H9 (cell line): ENCODE measurements around the gene GALT. TPM values are rescaled to one million over a fixed set of nuclear protein-coding genes. Genes with fewer than 3 reads are reported as not detected.

ENCODE experiments used
- DNase-seq: peaks from one replicate; pipeline ENCODE4 v3.0.0-alpha.2; 2017
- H2AFZ ChIP-seq: one replicate; pipeline ENCODE4 v1.6.1; 2013; ENCODE audit warnings: mild to moderate bottlenecking, low read length, control low read depth, moderate library complexity
- H2AK5ac ChIP-seq: 2 replicates; pipeline ENCODE4 v1.6.1; 2013; ENCODE audit warnings: low read length, control low read depth, mixed read lengths; ENCODE audit not compliant: insufficient read length
- H2BK120ac ChIP-seq: one replicate; pipeline ENCODE4 v1.6.1; 2013; ENCODE audit warnings: low read depth, mild to moderate bottlenecking, low read length, control low read depth, inconsistent platforms; ENCODE audit not compliant: poor library complexity, severe bottlenecking
- H2BK12ac ChIP-seq: 2 replicates; pipeline ENCODE4 v1.6.1; 2013; ENCODE audit warnings: low read length, control low read depth, mixed read lengths, low read depth; ENCODE audit not compliant: insufficient read length
- H2BK15ac ChIP-seq: 2 replicates; pipeline ENCODE4 v1.6.1; 2013; ENCODE audit warnings: low read depth, low read length, control low read depth
- H2BK20ac ChIP-seq: one replicate; pipeline ENCODE4 v1.6.1; 2013; ENCODE audit warnings: low read depth, mild to moderate bottlenecking, low read length, control low read depth, inconsistent platforms; ENCODE audit not compliant: poor library complexity, severe bottlenecking
- H2BK5ac ChIP-seq: 2 replicates; pipeline ENCODE4 v1.6.1; 2013; ENCODE audit warnings: low read length, control low read depth, mixed read lengths; ENCODE audit not compliant: insufficient read length
- H3K14ac ChIP-seq: 2 replicates; pipeline ENCODE4 v1.6.1; 2013; ENCODE audit warnings: low read length, control low read depth; ENCODE audit not compliant: insufficient read depth
- H3K18ac ChIP-seq: 2 replicates; pipeline ENCODE4 v1.6.1; 2013; ENCODE audit warnings: low read depth, mild to moderate bottlenecking, mixed read lengths, low read length, control low read depth; ENCODE audit not compliant: insufficient read length
- H3K23ac ChIP-seq: 2 replicates; pipeline ENCODE4 v1.6.1; 2013; ENCODE audit warnings: low read length, control low read depth, mixed read lengths, low read depth; ENCODE audit not compliant: insufficient read length
- H3K23me2 ChIP-seq: 2 replicates; pipeline ENCODE4 v1.6.1; 2013; ENCODE audit warnings: low read depth, mild to moderate bottlenecking, mixed read lengths, low read length, control low read depth; ENCODE audit not compliant: insufficient read length, poor library complexity, severe bottlenecking
- H3K27ac ChIP-seq: 2 replicates; pipeline ENCODE4 v1.5.1; 2013; ENCODE audit warnings: low read length, control low read depth, mixed read lengths, low read depth; ENCODE audit not compliant: insufficient read length
- H3K27me3 ChIP-seq: 2 replicates; pipeline ENCODE4 v1.6.1; 2013; ENCODE audit warnings: low read length, control low read depth, inconsistent platforms; ENCODE audit not compliant: insufficient read depth
- H3K4ac ChIP-seq: 2 replicates; pipeline ENCODE4 v1.6.1; 2013; ENCODE audit warnings: low read depth, mild to moderate bottlenecking, control low read depth, inconsistent platforms, low read length, moderate library complexity
- H3K4me1 ChIP-seq: 2 replicates; pipeline ENCODE4 v1.6.1; 2013; ENCODE audit warnings: low read length, control low read depth, inconsistent platforms; ENCODE audit not compliant: insufficient read depth
- H3K4me2 ChIP-seq: 2 replicates; pipeline ENCODE4 v1.6.1; 2013; ENCODE audit warnings: low read length, control low read depth, mixed read lengths; ENCODE audit not compliant: insufficient read length, insufficient read depth
- H3K56ac ChIP-seq: 2 replicates; pipeline ENCODE4 v1.6.1; 2013; ENCODE audit warnings: low read depth, mild to moderate bottlenecking, mixed read lengths, low read length, control low read depth; ENCODE audit not compliant: insufficient read length
- H3K79me1 ChIP-seq: 2 replicates; pipeline ENCODE4 v1.6.1; 2013; ENCODE audit warnings: low read depth, mild to moderate bottlenecking, moderate library complexity, low read length, control low read depth, inconsistent platforms; ENCODE audit not compliant: insufficient read depth, poor library complexity, severe bottlenecking
- H3K79me2 ChIP-seq: 2 replicates; pipeline ENCODE4 v1.6.1; 2013; ENCODE audit warnings: low read length, control low read depth, inconsistent platforms; ENCODE audit not compliant: insufficient read depth
- H3K9ac ChIP-seq: 2 replicates; pipeline ENCODE4 v1.6.1; 2013; ENCODE audit warnings: low read length, control low read depth, mixed read lengths; ENCODE audit not compliant: insufficient read length; ENCODE audit errors: extremely low read depth
- H3K9me3 ChIP-seq: one replicate; pipeline ENCODE4 v1.6.1; 2013; ENCODE audit warnings: low read depth, low read length, inconsistent platforms; ENCODE audit not compliant: control insufficient read depth
- H3T11ph ChIP-seq: one replicate; pipeline ENCODE4 v1.6.1; 2013; ENCODE audit warnings: mild to moderate bottlenecking, low read length, control low read depth, inconsistent platforms
- H4K20me1 ChIP-seq: one replicate; pipeline ENCODE4 v1.6.1; 2013; ENCODE audit not compliant: control insufficient read depth, insufficient read length, insufficient read depth
- H4K5ac ChIP-seq: 2 replicates; pipeline ENCODE4 v1.6.1; 2013; ENCODE audit warnings: low read depth, mild to moderate bottlenecking, mixed read lengths, low read length, control low read depth; ENCODE audit not compliant: insufficient read length
- H4K8ac ChIP-seq: replicated peaks from 2 replicates; pipeline ENCODE4 v1.6.1; 2013; ENCODE audit warnings: low read length, control low read depth, mixed read lengths, low read depth; ENCODE audit not compliant: insufficient read length
- H4K91ac ChIP-seq: 2 replicates; pipeline ENCODE4 v1.6.1; 2013; ENCODE audit warnings: low read depth, mild to moderate bottlenecking, moderate library complexity, mixed read lengths, low read length, control low read depth; ENCODE audit not compliant: insufficient read length
- H3K27ac Mint-ChIP-seq, 3 experiments: 2 replicates in 2 of 3; 3 replicates in 1 of 3; pipeline ENCODE4 v1.8.0; 2020 to 2021; ENCODE audit warnings: mixed read lengths in 3 of 3, mild to moderate bottlenecking in 1 of 3, moderate library complexity in 1 of 3
- H3K27me3 Mint-ChIP-seq: 2 replicates; pipeline ENCODE4 v1.8.0; 2021; ENCODE audit warnings: low read depth, mild to moderate bottlenecking, moderate library complexity, mixed read lengths
- H3K36me3 Mint-ChIP-seq, 3 experiments: 2 replicates in 2 of 3; 3 replicates in 1 of 3; pipeline ENCODE4 v1.8.0; 2020 to 2021; ENCODE audit warnings: low read depth in 3 of 3, mixed read lengths in 3 of 3; ENCODE audit not compliant: insufficient read depth in 1 of 3
- H3K4me1 Mint-ChIP-seq, 2 experiments: 2 replicates each; pipeline ENCODE4 v1.8.0; 2020; ENCODE audit warnings: mixed read lengths in 2 of 2
- H3K4me3 Mint-ChIP-seq, 2 experiments: 2 replicates in 1 of 2; 3 replicates in 1 of 2; pipeline ENCODE4 v1.8.0; 2020 to 2021; ENCODE audit warnings: mild to moderate bottlenecking in 2 of 2, mixed read lengths in 2 of 2, moderate library complexity in 1 of 2
- H3K9me3 Mint-ChIP-seq, 2 experiments: 2 replicates in 1 of 2; 3 replicates in 1 of 2; pipeline ENCODE4 v1.8.0; 2020; ENCODE audit warnings: mild to moderate bottlenecking in 2 of 2, mixed read lengths in 2 of 2, moderate library complexity in 1 of 2
- WGBS: extraction: QIAGEN DNeasy Blood & Tissue Kit; methylation state at CpG from one replicate; pipeline ENCODE4 v1.1.7; 2013; ENCODE audit warnings: missing lambda C conversion rate, low lambda C conversion rate, mixed read lengths; ENCODE audit not compliant: insufficient read length; ENCODE audit errors: extremely low coverage; 5-methylcytosine and 5-hydroxymethylcytosine counted together
- total RNA-seq: library from RNA; stranded (reverse); gene quantifications from 2 replicates; pipeline ENCODE4 v1.2.1, GENCODE V29; 2021
- TF ChIP-seq, protein P1 (sequence below): fragments of 200-600 bp; sonication (generic); conservative IDR thresholded peaks from 3 replicates; pipeline ENCODE4 v1.8.0; 2021; ENCODE audit warnings: antibody characterized with exemption, mild to moderate bottlenecking

Gene GALT
- total RNA-seq, 1 experiment from 2014 or later, result 41.5 TPM

DNA sequence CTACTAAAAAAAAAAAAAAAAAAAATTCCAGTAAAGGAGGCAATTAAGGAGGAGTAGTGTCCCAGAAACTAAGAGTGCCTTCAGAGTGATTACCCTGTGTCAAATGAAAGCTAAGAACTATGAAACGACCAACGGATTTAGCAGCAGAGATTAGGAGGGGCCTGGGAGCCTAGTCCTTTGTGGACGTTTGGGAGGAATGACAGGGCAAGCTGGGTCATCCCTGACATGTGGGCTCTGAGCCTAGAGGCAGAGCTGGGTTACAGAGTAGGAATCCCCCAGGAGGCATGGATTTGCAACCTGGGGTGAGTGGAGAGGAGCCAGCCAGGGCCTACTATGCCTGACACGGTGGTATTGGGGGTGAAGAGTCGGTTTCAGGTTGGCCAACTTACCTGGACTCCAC, 13.3 kb upstream of the GALT start:
- Histone ChIP-seq H2AFZ (no peak overlapping the region), H3K79me2 (no peaks in the 10 kb centered on the region; the same call in 1 of the 2 replicates), H2BK120ac (no peak overlapping the region), H3K27ac (no peak overlapping the region), H3K23me2 (peaks cover 20% of the 10 kb centered on the region), H3K4ac (no peak overlapping the region), H3K27me3 (peaks cover 26% of the 10 kb centered on the region), H3K14ac (no peak overlapping the region), H4K5ac (no peak overlapping the region), H3T11ph (no peak overlapping the region), H3K79me1 (no peaks in the 10 kb centered on the region), H3K9me3 (no peaks in the 10 kb centered on the region), H2BK5ac (no peak overlapping the region), H3K4me1 (peaks cover under 1% of the 10 kb centered on the region; the same call in 1 of the 2 replicates), H4K20me1 (no peaks in the 10 kb centered on the region), H3K4me2 (no peak overlapping the region), H2AK5ac (no peak overlapping the region), H3K56ac (no peak overlapping the region), H3K9ac (no peak overlapping the region), H3K18ac (no peak overlapping the region), H2BK12ac (no peak overlapping the region), H2BK15ac (no peak overlapping the region), H3K23ac (no peak overlapping the region), H2BK20ac (no peak overlapping the region), H4K8ac (no peak overlapping the region), H4K91ac (no peak overlapping the region)
- peaks cover 0 to 6% of the 10 kb centered on the region in 2 experiments; a peak in 2 of 5 replicates for H3K9me3 Mint-ChIP-seq
- TF ChIP-seq, protein P1, sequence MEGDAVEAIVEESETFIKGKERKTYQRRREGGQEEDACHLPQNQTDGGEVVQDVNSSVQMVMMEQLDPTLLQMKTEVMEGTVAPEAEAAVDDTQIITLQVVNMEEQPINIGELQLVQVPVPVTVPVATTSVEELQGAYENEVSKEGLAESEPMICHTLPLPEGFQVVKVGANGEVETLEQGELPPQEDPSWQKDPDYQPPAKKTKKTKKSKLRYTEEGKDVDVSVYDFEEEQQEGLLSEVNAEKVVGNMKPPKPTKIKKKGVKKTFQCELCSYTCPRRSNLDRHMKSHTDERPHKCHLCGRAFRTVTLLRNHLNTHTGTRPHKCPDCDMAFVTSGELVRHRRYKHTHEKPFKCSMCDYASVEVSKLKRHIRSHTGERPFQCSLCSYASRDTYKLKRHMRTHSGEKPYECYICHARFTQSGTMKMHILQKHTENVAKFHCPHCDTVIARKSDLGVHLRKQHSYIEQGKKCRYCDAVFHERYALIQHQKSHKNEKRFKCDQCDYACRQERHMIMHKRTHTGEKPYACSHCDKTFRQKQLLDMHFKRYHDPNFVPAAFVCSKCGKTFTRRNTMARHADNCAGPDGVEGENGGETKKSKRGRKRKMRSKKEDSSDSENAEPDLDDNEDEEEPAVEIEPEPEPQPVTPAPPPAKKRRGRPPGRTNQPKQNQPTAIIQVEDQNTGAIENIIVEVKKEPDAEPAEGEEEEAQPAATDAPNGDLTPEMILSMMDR, result no peak
- WGBS, result no CpG with 5 or more reads among the region's 5 CpGs
- no peak for DNase-seq
- H3K27ac Mint-ChIP-seq, result no peak overlapping the region
- H3K4me3 Mint-ChIP-seq, result no peak overlapping the region
- peaks cover 26 to 39% of the 10 kb centered on the region in 2 experiments for H3K4me1 Mint-ChIP-seq
- H3K36me3 Mint-ChIP-seq, result peaks cover 2 to 15% (median 10%) of the 10 kb centered on the region in 3 experiments; a peak in 6 of 7 replicates
- peaks cover 56% of the 10 kb centered on the region for H3K27me3 Mint-ChIP-seq
